H1 (cell line): ENCODE results near the gene SORL1-AS1.

Source experiments
- EZH2 ChIP-seq: fragments of 200-600 bp; sonication (generic); IDR thresholded peaks from 2 replicates; pipeline ENCODE4 v1.7.1; 2012; ENCODE audit warnings: low read depth, mild to moderate bottlenecking, moderate library complexity, low read length, inconsistent platforms; ENCODE audit not compliant: severe bottlenecking
- TF ChIP-seq, protein P1 (sequence below), 3 experiments: IDR thresholded peaks; 1 replicate in 2 of 3; 2 replicates in 1 of 3; pipeline versions ENCODE4 v1.5.1 to v1.6.1; 2011; ENCODE audit warnings: low read length in 3 of 3, mild to moderate bottlenecking in 3 of 3, inconsistent platforms in 2 of 3, low read depth in 1 of 3, moderate library complexity in 1 of 3; ENCODE audit not compliant: insufficient read depth in 1 of 3; ENCODE audit errors: control extremely low read depth in 1 of 3
- TF ChIP-seq, protein P2 (sequence below): IDR thresholded peaks from 2 replicates; pipeline ENCODE4 v1.6.1; 2012; ENCODE audit warnings: inconsistent platforms

DNA sequence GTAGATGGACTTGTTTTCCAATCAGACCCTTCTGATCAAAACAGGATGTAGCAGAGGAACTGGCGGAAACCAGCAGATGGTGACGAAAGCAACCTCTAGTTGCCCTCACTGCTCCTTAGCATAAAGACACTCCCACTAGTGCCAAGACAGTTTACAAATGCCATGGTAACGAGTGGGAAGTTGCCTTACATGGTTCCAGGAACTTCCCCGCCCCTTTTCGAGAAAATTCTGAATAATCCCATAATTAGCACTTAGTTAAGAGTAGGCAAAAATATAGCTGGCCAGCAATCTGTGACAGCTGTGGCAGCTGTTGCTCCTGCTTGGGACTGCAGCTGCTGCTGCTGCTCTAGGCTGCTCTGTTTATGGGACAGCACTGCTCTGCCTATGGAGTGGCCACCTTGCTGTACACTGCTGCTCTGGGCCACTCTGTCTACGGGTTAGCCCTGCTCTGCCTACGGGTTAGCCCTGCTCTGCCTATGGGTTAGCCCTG lies 34.1 kb downstream of the SORL1-AS1 start:
- TF ChIP-seq, protein P1, sequence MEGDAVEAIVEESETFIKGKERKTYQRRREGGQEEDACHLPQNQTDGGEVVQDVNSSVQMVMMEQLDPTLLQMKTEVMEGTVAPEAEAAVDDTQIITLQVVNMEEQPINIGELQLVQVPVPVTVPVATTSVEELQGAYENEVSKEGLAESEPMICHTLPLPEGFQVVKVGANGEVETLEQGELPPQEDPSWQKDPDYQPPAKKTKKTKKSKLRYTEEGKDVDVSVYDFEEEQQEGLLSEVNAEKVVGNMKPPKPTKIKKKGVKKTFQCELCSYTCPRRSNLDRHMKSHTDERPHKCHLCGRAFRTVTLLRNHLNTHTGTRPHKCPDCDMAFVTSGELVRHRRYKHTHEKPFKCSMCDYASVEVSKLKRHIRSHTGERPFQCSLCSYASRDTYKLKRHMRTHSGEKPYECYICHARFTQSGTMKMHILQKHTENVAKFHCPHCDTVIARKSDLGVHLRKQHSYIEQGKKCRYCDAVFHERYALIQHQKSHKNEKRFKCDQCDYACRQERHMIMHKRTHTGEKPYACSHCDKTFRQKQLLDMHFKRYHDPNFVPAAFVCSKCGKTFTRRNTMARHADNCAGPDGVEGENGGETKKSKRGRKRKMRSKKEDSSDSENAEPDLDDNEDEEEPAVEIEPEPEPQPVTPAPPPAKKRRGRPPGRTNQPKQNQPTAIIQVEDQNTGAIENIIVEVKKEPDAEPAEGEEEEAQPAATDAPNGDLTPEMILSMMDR (IDR thresholded peaks at IDR 0.05; ENCODE audit: control extremely low read depth in 1 of 3, insufficient read depth in 1 of 3, low read depth in 1 of 3, low read length in 3 of 3) = no peak
- no peak for TF ChIP-seq EZH2
- TF ChIP-seq, protein P2, sequence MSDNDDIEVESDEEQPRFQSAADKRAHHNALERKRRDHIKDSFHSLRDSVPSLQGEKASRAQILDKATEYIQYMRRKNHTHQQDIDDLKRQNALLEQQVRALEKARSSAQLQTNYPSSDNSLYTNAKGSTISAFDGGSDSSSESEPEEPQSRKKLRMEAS = no peak
